ENCODE results near the gene CRYBG2. TPM values are rescaled to one million over a fixed set of nuclear protein-coding genes. Genes with fewer than 3 reads are reported as not detected.

The CRYBG2 gene
- total RNA-seq, 1 experiment from 2014 or later, result 21.1 TPM

- TF ChIP-seq, protein P1, sequence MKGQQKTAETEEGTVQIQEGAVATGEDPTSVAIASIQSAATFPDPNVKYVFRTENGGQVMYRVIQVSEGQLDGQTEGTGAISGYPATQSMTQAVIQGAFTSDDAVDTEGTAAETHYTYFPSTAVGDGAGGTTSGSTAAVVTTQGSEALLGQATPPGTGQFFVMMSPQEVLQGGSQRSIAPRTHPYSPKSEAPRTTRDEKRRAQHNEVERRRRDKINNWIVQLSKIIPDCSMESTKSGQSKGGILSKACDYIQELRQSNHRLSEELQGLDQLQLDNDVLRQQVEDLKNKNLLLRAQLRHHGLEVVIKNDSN (CRISPR knock-in tag; IDR thresholded peaks at IDR 0.05), result no peak
- TF ChIP-seq NR3C1 (CRISPR knock-in tag; conservative IDR thresholded peaks at IDR 0.05; ENCODE audit: low read depth) (no peak), GRHL2 (CRISPR knock-in tag; IDR thresholded peaks at IDR 0.05; ENCODE audit: insufficient replicate concordance, severe bottlenecking) (no peak), ZNF317 (CRISPR knock-in tag; IDR thresholded peaks at IDR 0.05; ENCODE audit: borderline replicate concordance, low read depth) (no peak), PRRX2 (CRISPR knock-in tag; IDR thresholded peaks at IDR 0.05) (no peak), GTF2I (CRISPR knock-in tag; conservative IDR thresholded peaks at IDR 0.05) (no peak), ZNF232 (CRISPR knock-in tag; IDR thresholded peaks at IDR 0.05) (no peak)
Observed at GRCh38 chr1:26290882-26291261, 63.1 kb downstream of the CRYBG2 start (continued).

DNA sequence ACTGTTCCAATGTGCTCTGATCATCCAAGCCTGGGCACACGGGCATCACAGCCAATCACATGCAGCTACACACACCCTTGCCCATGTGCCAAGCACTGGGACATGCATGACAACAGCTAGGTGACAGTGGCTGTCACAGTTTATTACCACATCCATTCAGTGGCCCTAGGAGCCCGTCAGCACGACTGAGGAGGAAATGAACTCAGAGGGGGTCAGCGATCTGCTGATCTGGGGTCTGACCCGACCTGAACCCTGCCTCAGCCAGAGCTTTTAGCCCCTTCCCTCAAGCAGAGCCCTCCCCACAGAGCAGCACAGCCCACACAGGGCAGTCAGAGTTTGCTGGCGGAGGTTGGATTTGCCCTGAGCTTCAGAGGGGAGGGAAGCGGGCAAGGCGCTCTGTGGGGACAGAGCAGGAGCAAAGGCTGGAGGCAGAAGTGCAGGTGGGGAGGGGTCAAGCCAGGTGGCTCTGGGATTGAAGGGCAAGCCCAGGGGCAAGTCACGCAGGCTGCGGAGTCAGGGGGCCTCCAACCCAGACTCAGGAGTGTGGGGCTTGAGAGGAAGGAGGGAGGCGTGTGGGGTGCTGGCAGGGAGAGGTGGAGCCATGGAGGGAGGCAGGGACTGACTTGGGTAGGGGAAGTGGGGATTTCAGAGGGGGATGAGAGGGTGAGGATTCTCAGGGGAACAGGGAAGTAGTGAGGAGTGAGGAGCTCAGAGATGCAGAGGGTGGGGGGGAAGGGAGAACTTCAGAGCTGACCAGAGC is 63.6 kb downstream of the CRYBG2 start:
- H3K27me3 Mint-ChIP-seq (ENCODE audit: low read depth), result no peaks in the 10 kb centered on the region; the same call in 1 of the 2 replicates
- 0 out of 2 replicates have a peak, but pooled peaks have one; percentile 6 for TF ChIP-seq MAX (CRISPR knock-in tag; IDR thresholded peaks at IDR 0.05)
- TF ChIP-seq TCF7 (CRISPR knock-in tag; IDR thresholded peaks at IDR 0.05; ENCODE audit: low read depth), result no peak
- ATAC-seq (peak; percentile 25), DNase-seq (ENCODE audit: low spot score) (no peak)
- ChIA-PET CTCF (interaction anchor here (0.6 to 2.3 kb wide), 11 partner anchors 9 to 127 kb away, joined by 3 to 14 read pairs (median 6); partner anchors contain the start of genes CATSPER4, CD52, CEP85 and SH3BGRL3), POLR2A (interaction anchor here (1.7 kb wide), 1 partner anchor 11 kb away, joined by 6 read pairs; the partner anchor contains the start of gene SH3BGRL3)
- H3K9me3 Mint-ChIP-seq, result no peaks in the 10 kb centered on the region
- H3K4me3 Mint-ChIP-seq, result no peak overlapping the region
- H3K4me1 Mint-ChIP-seq, result peaks cover 21% of the 10 kb centered on the region
- no peaks in the 10 kb centered on the region for H3K36me3 Mint-ChIP-seq
- H3K27ac Mint-ChIP-seq, result peak overlapping the region; percentile 42; the same call in 1 of the 2 replicates

- H3K4me1 Mint-ChIP-seq, result peaks cover 30% of the 10 kb centered on the region
- no peaks in the 10 kb centered on the region; the same call in 1 of the 2 replicates for H3K27me3 Mint-ChIP-seq (ENCODE audit: low read depth)
- DNase-seq (ENCODE audit: low spot score) (no peak), ATAC-seq (no peak)
- H3K36me3 Mint-ChIP-seq, result no peaks in the 10 kb centered on the region
- ChIA-PET POLR2A (interaction anchor here (0.6 to 0.7 kb wide), 2 partner anchors 42 to 74 kb away, joined by 3 read pairs; no protein-coding TSS in a partner anchor), CTCF (interaction anchor here (0.9 to 11.1 kb wide), 15 partner anchors 8 to 253 kb away, joined by 3 to 306 read pairs (median 4); partner anchors contain the start of genes CATSPER4, CD52, CEP85 and SH3BGRL3)
- H3K4me3 Mint-ChIP-seq, result no peak overlapping the region
- no peak overlapping the region for H3K27ac Mint-ChIP-seq
- H3K9me3 Mint-ChIP-seq, result no peaks in the 10 kb centered on the region
- no peak for TF ChIP-seq ZNF423 (CRISPR knock-in tag; IDR thresholded peaks at IDR 0.05)
- no peak for TF ChIP-seq ZBTB43 (CRISPR knock-in tag; IDR thresholded peaks at IDR 0.05)
- no peak for TF ChIP-seq RORB (CRISPR knock-in tag; IDR thresholded peaks at IDR 0.05)
- no peak for TF ChIP-seq NR3C1 (CRISPR knock-in tag; conservative IDR thresholded peaks at IDR 0.05; ENCODE audit: low read depth)
- no peak for TF ChIP-seq NFE2L1 (CRISPR knock-in tag; IDR thresholded peaks at IDR 0.05)
- TF ChIP-seq TEAD1 (CRISPR knock-in tag; IDR thresholded peaks at IDR 0.05), result no peak
- no peak for TF ChIP-seq ZNF396 (CRISPR knock-in tag; IDR thresholded peaks at IDR 0.05; ENCODE audit: borderline replicate concordance)
- no peak for TF ChIP-seq ESRRA (CRISPR knock-in tag; IDR thresholded peaks at IDR 0.05; ENCODE audit: borderline replicate concordance)
- TF ChIP-seq, protein P2, sequence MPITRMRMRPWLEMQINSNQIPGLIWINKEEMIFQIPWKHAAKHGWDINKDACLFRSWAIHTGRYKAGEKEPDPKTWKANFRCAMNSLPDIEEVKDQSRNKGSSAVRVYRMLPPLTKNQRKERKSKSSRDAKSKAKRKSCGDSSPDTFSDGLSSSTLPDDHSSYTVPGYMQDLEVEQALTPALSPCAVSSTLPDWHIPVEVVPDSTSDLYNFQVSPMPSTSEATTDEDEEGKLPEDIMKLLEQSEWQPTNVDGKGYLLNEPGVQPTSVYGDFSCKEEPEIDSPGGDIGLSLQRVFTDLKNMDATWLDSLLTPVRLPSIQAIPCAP (CRISPR knock-in tag; IDR thresholded peaks at IDR 0.05), result no peak
- TF ChIP-seq IRF2 (CRISPR knock-in tag; IDR thresholded peaks at IDR 0.05; ENCODE audit: borderline replicate concordance, low read depth), result no peak
- no peak for TF ChIP-seq GABPB1 (CRISPR knock-in tag; IDR thresholded peaks at IDR 0.05)
- TF ChIP-seq AR (CRISPR knock-in tag; IDR thresholded peaks at IDR 0.05), result no peak
- no peak for TF ChIP-seq TCF7 (CRISPR knock-in tag; IDR thresholded peaks at IDR 0.05; ENCODE audit: low read depth)
- TF ChIP-seq ERG (CRISPR knock-in tag; IDR thresholded peaks at IDR 0.05), result no peak
- TF ChIP-seq SOX15 (CRISPR knock-in tag; IDR thresholded peaks at IDR 0.05), result no peak
Observed at GRCh38 chr1:26289158-26290059, 64.5 kb downstream of the CRYBG2 start.

Data from WTC11 (cell line).